ENCODE results near the gene AKR7A3.

DNA sequence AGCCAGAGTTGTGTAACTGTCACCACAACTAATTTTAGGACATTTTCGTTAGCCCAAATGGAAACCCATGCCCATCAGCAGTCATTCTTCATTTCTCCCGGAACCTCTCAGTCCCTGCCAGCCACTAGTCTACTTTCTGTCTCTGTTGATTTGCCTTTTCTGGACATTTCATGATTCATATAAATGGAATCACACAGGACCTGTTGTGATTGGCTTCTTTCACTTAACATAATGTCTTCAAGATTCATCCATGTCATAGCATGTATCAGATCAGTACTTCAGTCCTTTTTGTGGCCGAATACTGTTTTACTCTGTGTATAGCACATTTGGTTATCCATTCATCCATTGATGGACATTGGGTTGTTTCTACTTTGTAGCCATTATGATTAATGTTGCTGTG lies 30.6 kb upstream of the AKR7A3 start:
- TF ChIP-seq RAD21 (IDR thresholded peaks at IDR 0.05): no peak
- TF ChIP-seq, protein P1, sequence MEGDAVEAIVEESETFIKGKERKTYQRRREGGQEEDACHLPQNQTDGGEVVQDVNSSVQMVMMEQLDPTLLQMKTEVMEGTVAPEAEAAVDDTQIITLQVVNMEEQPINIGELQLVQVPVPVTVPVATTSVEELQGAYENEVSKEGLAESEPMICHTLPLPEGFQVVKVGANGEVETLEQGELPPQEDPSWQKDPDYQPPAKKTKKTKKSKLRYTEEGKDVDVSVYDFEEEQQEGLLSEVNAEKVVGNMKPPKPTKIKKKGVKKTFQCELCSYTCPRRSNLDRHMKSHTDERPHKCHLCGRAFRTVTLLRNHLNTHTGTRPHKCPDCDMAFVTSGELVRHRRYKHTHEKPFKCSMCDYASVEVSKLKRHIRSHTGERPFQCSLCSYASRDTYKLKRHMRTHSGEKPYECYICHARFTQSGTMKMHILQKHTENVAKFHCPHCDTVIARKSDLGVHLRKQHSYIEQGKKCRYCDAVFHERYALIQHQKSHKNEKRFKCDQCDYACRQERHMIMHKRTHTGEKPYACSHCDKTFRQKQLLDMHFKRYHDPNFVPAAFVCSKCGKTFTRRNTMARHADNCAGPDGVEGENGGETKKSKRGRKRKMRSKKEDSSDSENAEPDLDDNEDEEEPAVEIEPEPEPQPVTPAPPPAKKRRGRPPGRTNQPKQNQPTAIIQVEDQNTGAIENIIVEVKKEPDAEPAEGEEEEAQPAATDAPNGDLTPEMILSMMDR (IDR thresholded peaks at IDR 0.05; ENCODE audit: low read depth, low read length, missing input control): no peak
- TF ChIP-seq HNF4G (IDR thresholded peaks at IDR 0.05): no peak
- TF ChIP-seq, protein P2, sequence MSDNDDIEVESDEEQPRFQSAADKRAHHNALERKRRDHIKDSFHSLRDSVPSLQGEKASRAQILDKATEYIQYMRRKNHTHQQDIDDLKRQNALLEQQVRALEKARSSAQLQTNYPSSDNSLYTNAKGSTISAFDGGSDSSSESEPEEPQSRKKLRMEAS (IDR thresholded peaks at IDR 0.05): no peak
- no peak for TF ChIP-seq GABPA (IDR thresholded peaks at IDR 0.05 in 1 of 2, conservative IDR thresholded peaks at IDR 0.05 in 1 of 2)
- TF ChIP-seq YY1 (IDR thresholded peaks at IDR 0.05): no peak
- TF ChIP-seq, protein P3, sequence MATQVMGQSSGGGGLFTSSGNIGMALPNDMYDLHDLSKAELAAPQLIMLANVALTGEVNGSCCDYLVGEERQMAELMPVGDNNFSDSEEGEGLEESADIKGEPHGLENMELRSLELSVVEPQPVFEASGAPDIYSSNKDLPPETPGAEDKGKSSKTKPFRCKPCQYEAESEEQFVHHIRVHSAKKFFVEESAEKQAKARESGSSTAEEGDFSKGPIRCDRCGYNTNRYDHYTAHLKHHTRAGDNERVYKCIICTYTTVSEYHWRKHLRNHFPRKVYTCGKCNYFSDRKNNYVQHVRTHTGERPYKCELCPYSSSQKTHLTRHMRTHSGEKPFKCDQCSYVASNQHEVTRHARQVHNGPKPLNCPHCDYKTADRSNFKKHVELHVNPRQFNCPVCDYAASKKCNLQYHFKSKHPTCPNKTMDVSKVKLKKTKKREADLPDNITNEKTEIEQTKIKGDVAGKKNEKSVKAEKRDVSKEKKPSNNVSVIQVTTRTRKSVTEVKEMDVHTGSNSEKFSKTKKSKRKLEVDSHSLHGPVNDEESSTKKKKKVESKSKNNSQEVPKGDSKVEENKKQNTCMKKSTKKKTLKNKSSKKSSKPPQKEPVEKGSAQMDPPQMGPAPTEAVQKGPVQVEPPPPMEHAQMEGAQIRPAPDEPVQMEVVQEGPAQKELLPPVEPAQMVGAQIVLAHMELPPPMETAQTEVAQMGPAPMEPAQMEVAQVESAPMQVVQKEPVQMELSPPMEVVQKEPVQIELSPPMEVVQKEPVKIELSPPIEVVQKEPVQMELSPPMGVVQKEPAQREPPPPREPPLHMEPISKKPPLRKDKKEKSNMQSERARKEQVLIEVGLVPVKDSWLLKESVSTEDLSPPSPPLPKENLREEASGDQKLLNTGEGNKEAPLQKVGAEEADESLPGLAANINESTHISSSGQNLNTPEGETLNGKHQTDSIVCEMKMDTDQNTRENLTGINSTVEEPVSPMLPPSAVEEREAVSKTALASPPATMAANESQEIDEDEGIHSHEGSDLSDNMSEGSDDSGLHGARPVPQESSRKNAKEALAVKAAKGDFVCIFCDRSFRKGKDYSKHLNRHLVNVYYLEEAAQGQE (IDR thresholded peaks at IDR 0.05): no peak
- TF ChIP-seq JUND (IDR thresholded peaks at IDR 0.05): no peak
- no peak for TF ChIP-seq TAF1 (conservative IDR thresholded peaks at IDR 0.05)

All from liver (tissue), 3 donors.